ENCODE measurements around the gene HACD3. TPM values are rescaled to one million over a fixed set of nuclear protein-coding genes. Genes with fewer than 3 reads are reported as not detected.

HACD3 gene
- polyA plus RNA-seq, 1 donor (not counting 4 experiments of a cell fraction or from before 2014, with no cell fraction given) = 78.8 TPM

GRCh38 chr15:65524226-65524625 is 6.0 kb upstream of the HACD3 start:
- no peak overlapping the region for H3K4me2 ChIP-seq (ENCODE audit: control insufficient read depth, extremely low read depth, insufficient read depth, low read depth, low read length)
- H3K79me2 ChIP-seq (ENCODE audit: control insufficient read depth, insufficient read depth, low read length) = no peaks in the 10 kb centered on the region
- H3K4me3 ChIP-seq (ENCODE audit: control insufficient read depth in 2 of 3, extremely low read depth in 1 of 3, insufficient read depth in 2 of 3, low read depth in 1 of 3, low read length in 3 of 3) = no peak overlapping the region
- no peaks in the 10 kb centered on the region for H4K20me1 ChIP-seq (ENCODE audit: control insufficient read depth, extremely low read depth, insufficient read depth, low read length)
- no peaks in the 10 kb centered on the region for H3K4me1 ChIP-seq (ENCODE audit: control insufficient read depth, extremely low read depth, insufficient read depth, low read length)
- FAIRE-seq (no peak), DNase-seq (ENCODE audit: low read depth, low spot score) (no peak)
- H3K9ac ChIP-seq (ENCODE audit: control insufficient read depth, extremely low read depth, insufficient read depth, low read length) = no peak overlapping the region
- no peak overlapping the region for H3K27ac ChIP-seq (ENCODE audit: control insufficient read depth, insufficient read depth, low read length)
- no peaks in the 10 kb centered on the region for H3K27me3 ChIP-seq (ENCODE audit: control insufficient read depth, extremely low read depth, insufficient read depth, low read length)
- H3K9me1 ChIP-seq (ENCODE audit: control insufficient read depth, extremely low read depth, insufficient read depth, low read length) = no peaks in the 10 kb centered on the region
- H3K9me3 ChIP-seq (ENCODE audit: control insufficient read depth, low read depth, low read length) = no peaks in the 10 kb centered on the region
- TF ChIP-seq CTCF (optimal IDR thresholded peaks at IDR 0.05 in 1 of 3, IDR thresholded peaks at IDR 0.05 in 1 of 3, conservative IDR thresholded peaks at IDR 0.05 in 1 of 3; ENCODE audit: extremely low read depth in 1 of 3, insufficient read depth in 2 of 3, low read length in 3 of 3) = no peak
- no peak for TF ChIP-seq EZH2 (IDR thresholded peaks at IDR 0.05; ENCODE audit: low read length)
- no peak overlapping the region for H2AFZ ChIP-seq (ENCODE audit: control insufficient read depth, low read length)
- dilution Hi-C loops (cut with MboI; ENCODE audit: extremely low pct_ligation_motif_present, low sequenced_read_pairs) = no loop called here
- H3K36me3 ChIP-seq (ENCODE audit: control insufficient read depth in 2 of 2, extremely low read depth in 1 of 2, insufficient read depth in 2 of 2, low read length in 2 of 2) = no peaks in the 10 kb centered on the region

GRCh38 chr15:65525622-65526021 is 4.6 kb upstream of the HACD3 start:
- Histone ChIP-seq H3K79me2 (ENCODE audit: control insufficient read depth, insufficient read depth, low read length) (peaks cover 3% of the 10 kb centered on the region), H3K4me2 (ENCODE audit: control insufficient read depth, extremely low read depth, insufficient read depth, low read depth, low read length) (no peak overlapping the region), H3K9me3 (ENCODE audit: control insufficient read depth, low read depth, low read length) (no peaks in the 10 kb centered on the region), H3K4me3 (ENCODE audit: control insufficient read depth in 2 of 3, extremely low read depth in 1 of 3, insufficient read depth in 2 of 3, low read depth in 1 of 3, low read length in 3 of 3) (no peak overlapping the region), H3K27me3 (ENCODE audit: control insufficient read depth, extremely low read depth, insufficient read depth, low read length) (no peaks in the 10 kb centered on the region), H3K4me1 (ENCODE audit: control insufficient read depth, extremely low read depth, insufficient read depth, low read length) (peaks cover 5% of the 10 kb centered on the region), H3K27ac (ENCODE audit: control insufficient read depth, insufficient read depth, low read length) (no peak overlapping the region), H4K20me1 (ENCODE audit: control insufficient read depth, extremely low read depth, insufficient read depth, low read length) (no peaks in the 10 kb centered on the region), H2AFZ (ENCODE audit: control insufficient read depth, low read length) (no peak overlapping the region), H3K36me3 (ENCODE audit: control insufficient read depth in 2 of 2, extremely low read depth in 1 of 2, insufficient read depth in 2 of 2, low read length in 2 of 2) (no peaks in the 10 kb centered on the region), H3K9me1 (ENCODE audit: control insufficient read depth, extremely low read depth, insufficient read depth, low read length) (no peaks in the 10 kb centered on the region), H3K9ac (ENCODE audit: control insufficient read depth, extremely low read depth, insufficient read depth, low read length) (no peak overlapping the region)
- dilution Hi-C loops (cut with MboI; ENCODE audit: extremely low pct_ligation_motif_present, low sequenced_read_pairs) = no loop called here
- FAIRE-seq = peak; percentile 5
- DNase-seq (ENCODE audit: low read depth, low spot score) = no peak
- TF ChIP-seq EZH2 (IDR thresholded peaks at IDR 0.05; ENCODE audit: low read length) (no peak), CTCF (optimal IDR thresholded peaks at IDR 0.05 in 1 of 3, IDR thresholded peaks at IDR 0.05 in 1 of 3, conservative IDR thresholded peaks at IDR 0.05 in 1 of 3; ENCODE audit: extremely low read depth in 1 of 3, insufficient read depth in 2 of 3, low read length in 3 of 3) (no peak)

Data from keratinocyte (primary cell).